ENCODE measurements around the gene ZFHX2. TPM values are rescaled to one million over a fixed set of nuclear protein-coding genes. Genes with fewer than 3 reads are reported as not detected.

Gene ZFHX2
- polyA plus RNA-seq, 1 donor (not counting 4 experiments of a cell fraction or from before 2014, with no cell fraction given), result 0.18 TPM

- Histone ChIP-seq H3K27ac (ENCODE audit: control insufficient read depth, insufficient read depth, low read length) (no peak overlapping the region), H3K9me3 (ENCODE audit: control insufficient read depth, low read depth, low read length) (no peaks in the 10 kb centered on the region), H3K36me3 (ENCODE audit: control insufficient read depth in 2 of 2, extremely low read depth in 1 of 2, insufficient read depth in 2 of 2, low read length in 2 of 2) (peaks cover 3 to 5% of the 10 kb centered on the region in 2 experiments), H3K4me3 (ENCODE audit: control insufficient read depth in 2 of 3, extremely low read depth in 1 of 3, insufficient read depth in 2 of 3, low read depth in 1 of 3, low read length in 3 of 3) (no peak overlapping the region), H3K9me1 (ENCODE audit: control insufficient read depth, extremely low read depth, insufficient read depth, low read length) (no peaks in the 10 kb centered on the region), H3K4me1 (ENCODE audit: control insufficient read depth, extremely low read depth, insufficient read depth, low read length) (peaks cover 26% of the 10 kb centered on the region), H3K9ac (ENCODE audit: control insufficient read depth, extremely low read depth, insufficient read depth, low read length) (no peak overlapping the region), H4K20me1 (ENCODE audit: control insufficient read depth, extremely low read depth, insufficient read depth, low read length) (no peaks in the 10 kb centered on the region), H3K79me2 (ENCODE audit: control insufficient read depth, insufficient read depth, low read length) (peaks cover 12% of the 10 kb centered on the region), H3K27me3 (ENCODE audit: control insufficient read depth, extremely low read depth, insufficient read depth, low read length) (peaks cover 11% of the 10 kb centered on the region), H2AFZ (ENCODE audit: control insufficient read depth, low read length) (no peak overlapping the region), H3K4me2 (ENCODE audit: control insufficient read depth, extremely low read depth, insufficient read depth, low read depth, low read length) (no peak overlapping the region)
- DNase-seq (ENCODE audit: low read depth, low spot score) (no peak), FAIRE-seq (no peak)
- dilution Hi-C loops (cut with MboI; ENCODE audit: extremely low pct_ligation_motif_present, low sequenced_read_pairs), result no loop called here
- no peak for TF ChIP-seq CTCF (optimal IDR thresholded peaks at IDR 0.05 in 1 of 3, IDR thresholded peaks at IDR 0.05 in 1 of 3, conservative IDR thresholded peaks at IDR 0.05 in 1 of 3; ENCODE audit: extremely low read depth in 1 of 3, insufficient read depth in 2 of 3, low read length in 3 of 3)
- TF ChIP-seq EZH2 (IDR thresholded peaks at IDR 0.05; ENCODE audit: low read length), result no peak
Observed at GRCh38 chr14:23570806-23571483, 19.4 kb upstream of the ZFHX2 start.

GRCh38 chr14:23569443-23570151, 18.0 kb upstream of the ZFHX2 start:
- FAIRE-seq (no peak), DNase-seq (ENCODE audit: low read depth, low spot score) (no peak)
- dilution Hi-C loops (cut with MboI; ENCODE audit: extremely low pct_ligation_motif_present, low sequenced_read_pairs), result no loop called here
- Histone ChIP-seq H3K27me3 (ENCODE audit: control insufficient read depth, extremely low read depth, insufficient read depth, low read length) (no peaks in the 10 kb centered on the region), H3K4me2 (ENCODE audit: control insufficient read depth, extremely low read depth, insufficient read depth, low read depth, low read length) (no peak overlapping the region), H3K4me3 (ENCODE audit: control insufficient read depth in 2 of 3, extremely low read depth in 1 of 3, insufficient read depth in 2 of 3, low read depth in 1 of 3, low read length in 3 of 3) (no peak overlapping the region), H2AFZ (ENCODE audit: control insufficient read depth, low read length) (peak overlapping the region; percentile 4), H3K4me1 (ENCODE audit: control insufficient read depth, extremely low read depth, insufficient read depth, low read length) (peaks cover 26% of the 10 kb centered on the region), H3K9me1 (ENCODE audit: control insufficient read depth, extremely low read depth, insufficient read depth, low read length) (no peaks in the 10 kb centered on the region), H4K20me1 (ENCODE audit: control insufficient read depth, extremely low read depth, insufficient read depth, low read length) (no peaks in the 10 kb centered on the region), H3K9me3 (ENCODE audit: control insufficient read depth, low read depth, low read length) (no peaks in the 10 kb centered on the region), H3K9ac (ENCODE audit: control insufficient read depth, extremely low read depth, insufficient read depth, low read length) (no peak overlapping the region), H3K79me2 (ENCODE audit: control insufficient read depth, insufficient read depth, low read length) (peaks cover 18% of the 10 kb centered on the region), H3K27ac (ENCODE audit: control insufficient read depth, insufficient read depth, low read length) (no peak overlapping the region), H3K36me3 (ENCODE audit: control insufficient read depth in 2 of 2, extremely low read depth in 1 of 2, insufficient read depth in 2 of 2, low read length in 2 of 2) (peaks cover 12 to 15% of the 10 kb centered on the region in 2 experiments)
- TF ChIP-seq CTCF (optimal IDR thresholded peaks at IDR 0.05 in 1 of 3, IDR thresholded peaks at IDR 0.05 in 1 of 3, conservative IDR thresholded peaks at IDR 0.05 in 1 of 3; ENCODE audit: extremely low read depth in 1 of 3, insufficient read depth in 2 of 3, low read length in 3 of 3) (no peak), EZH2 (IDR thresholded peaks at IDR 0.05; ENCODE audit: low read length) (no peak)
